Ishikawa (cell line): ENCODE results near the gene ACTN4.

Experiments used
- EGR1 ChIP-seq: IDR thresholded peaks from 2 replicates; pipeline ENCODE4 v1.6.1; 2012
- EP300 ChIP-seq: IDR thresholded peaks from 2 replicates; pipeline ENCODE4 v1.6.1; 2012; ENCODE audit warnings: borderline replicate concordance
- FOXM1 ChIP-seq: IDR thresholded peaks from 2 replicates; pipeline ENCODE4 v1.6.1; 2012; ENCODE audit warnings: low read depth, borderline replicate concordance
- TAF1 ChIP-seq: IDR thresholded peaks from 2 replicates; pipeline ENCODE4 v1.6.1; 2012; ENCODE audit warnings: low read depth, mild to moderate bottlenecking
- TF ChIP-seq, protein P1 (sequence below): IDR thresholded peaks from 2 replicates; pipeline ENCODE4 v1.6.1; 2012

DNA sequence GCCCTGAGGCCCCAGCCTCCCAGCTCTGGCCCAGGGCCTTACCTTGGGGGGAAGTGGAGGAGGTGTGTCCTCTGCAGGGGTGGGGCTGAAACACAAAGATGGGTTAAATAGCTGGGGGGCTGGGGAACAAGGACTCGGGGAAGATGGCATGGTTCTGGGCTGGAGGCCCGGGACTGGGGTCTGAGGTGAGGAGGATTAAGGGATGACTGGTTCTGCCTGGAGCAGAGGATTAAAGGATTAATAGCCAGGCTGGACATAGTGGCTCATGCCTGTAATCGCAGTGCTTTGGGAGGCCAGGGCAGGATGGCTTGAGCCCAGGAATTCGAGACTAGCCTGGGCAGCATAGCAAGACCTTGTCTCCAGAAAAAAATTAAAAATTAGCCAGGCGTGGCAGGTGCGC, 41.3 kb upstream of the ACTN4 start:
- TF ChIP-seq EGR1 (no peak), FOXM1 (no peak), TAF1 (no peak), EP300 (no peak)
- TF ChIP-seq, protein P1, sequence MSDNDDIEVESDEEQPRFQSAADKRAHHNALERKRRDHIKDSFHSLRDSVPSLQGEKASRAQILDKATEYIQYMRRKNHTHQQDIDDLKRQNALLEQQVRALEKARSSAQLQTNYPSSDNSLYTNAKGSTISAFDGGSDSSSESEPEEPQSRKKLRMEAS: no peak
